ENCODE measurements around the gene CAMKV.
"Not testable (repeated sequence)": the region's sequence is repeated elsewhere in the genome, so short reads cannot be mapped to it uniquely, and the experiment has no call there.

Gene CAMKV

GRCh38 chr3:49855662-49856061 lies 14.0 kb downstream of the CAMKV start:
- DNase-seq (ENCODE audit: low spot score) (no peak), FAIRE-seq (no peak)

- no peak for FAIRE-seq
- no peak for DNase-seq (ENCODE audit: low spot score)
Measured at GRCh38 chr3:49845694-49846093, 24.0 kb downstream of the CAMKV start.

GRCh38 chr3:49844464-49845183 lies 25.1 kb downstream of the CAMKV start:
- FAIRE-seq = no peak

GRCh38 chr3:49842843-49843517 lies 26.7 kb downstream of the CAMKV start:
- FAIRE-seq (no peak), DNase-seq (ENCODE audit: low spot score) (no peak)

More at GRCh38 chr3:49844464-49845183, 25.1 kb downstream of the CAMKV start:
- no peak for DNase-seq (ENCODE audit: low spot score)

- DNase-seq (ENCODE audit: low spot score) = no peak
- no peak for FAIRE-seq
Measured at GRCh38 chr3:49841806-49842205, 27.9 kb downstream of the CAMKV start.

GRCh38 chr3:49841126-49841696 lies 28.5 kb downstream of the CAMKV start:
- FAIRE-seq = no peak

GRCh38 chr3:49840388-49840787 lies 29.3 kb downstream of the CAMKV start:
- DNase-seq (ENCODE audit: low spot score) (no peak), FAIRE-seq (no peak)

More at GRCh38 chr3:49841126-49841696, 28.5 kb downstream of the CAMKV start:
- no peak for DNase-seq (ENCODE audit: low spot score)

- DNase-seq (ENCODE audit: low spot score) (peak; percentile 76), FAIRE-seq (no peak)
Measured at GRCh38 chr3:49839193-49839809, 30.4 kb downstream of the CAMKV start.

GRCh38 chr3:49831341-49831740 lies 38.4 kb downstream of the CAMKV start:
- DNase-seq (ENCODE audit: low spot score) = no peak
- no peak for FAIRE-seq

- no peak for FAIRE-seq
Measured at GRCh38 chr3:49826016-49826415, 43.7 kb downstream of the CAMKV start.

GRCh38 chr3:49823131-49823530 lies 46.6 kb downstream of the CAMKV start:
- not testable (repeated sequence) for FAIRE-seq; DNase-seq (ENCODE audit: low spot score)

More at GRCh38 chr3:49826016-49826415, 43.7 kb downstream of the CAMKV start:
- DNase-seq (ENCODE audit: low spot score) = no peak

- DNase-seq (ENCODE audit: low spot score) (peak; percentile 31), FAIRE-seq (no peak)
Measured at GRCh38 chr3:49813497-49814174, 56.1 kb downstream of the CAMKV start, which contains the start of gene UBA7. Gene UBA7 (minus strand): TSS chr3:49813953. CDS start chr3:49813787, 166 bp downstream.

GRCh38 chr3:49812916-49813496 lies 56.7 kb downstream of the CAMKV start:
- no peak for DNase-seq (ENCODE audit: low spot score)
- FAIRE-seq = no peak

Measured in urothelium cell line (cell line).